ENCODE measurements around the gene MSTN. TPM values are rescaled to one million over a fixed set of nuclear protein-coding genes. Genes with fewer than 3 reads are reported as not detected.
A peak's percentile ranks its signal among the peaks of the same experiment; 100 is the strongest.

Gene MSTN
- total RNA-seq, 1 donor from 2014 or later: 0.45 TPM

DNA sequence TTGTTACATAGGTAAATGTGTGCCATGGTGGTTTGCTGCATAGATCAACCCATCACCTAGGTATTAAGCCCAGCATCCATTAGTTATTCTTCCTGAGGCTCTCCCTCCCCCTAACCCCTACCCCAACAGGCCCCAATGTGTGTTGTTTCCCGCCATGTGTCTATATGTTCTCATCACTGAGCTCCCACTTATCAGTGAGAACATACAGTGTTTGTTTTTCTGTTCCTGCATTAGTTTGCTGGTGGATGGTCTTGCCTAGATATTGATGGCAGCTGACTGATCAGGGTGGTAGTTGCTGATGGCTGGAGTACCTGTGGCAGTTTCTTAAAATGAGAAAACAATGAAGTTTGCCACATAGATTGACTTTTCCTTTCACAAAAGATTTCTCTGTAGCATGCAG lies 34.6 kb upstream of the MSTN start:
- TF ChIP-seq, protein P1, sequence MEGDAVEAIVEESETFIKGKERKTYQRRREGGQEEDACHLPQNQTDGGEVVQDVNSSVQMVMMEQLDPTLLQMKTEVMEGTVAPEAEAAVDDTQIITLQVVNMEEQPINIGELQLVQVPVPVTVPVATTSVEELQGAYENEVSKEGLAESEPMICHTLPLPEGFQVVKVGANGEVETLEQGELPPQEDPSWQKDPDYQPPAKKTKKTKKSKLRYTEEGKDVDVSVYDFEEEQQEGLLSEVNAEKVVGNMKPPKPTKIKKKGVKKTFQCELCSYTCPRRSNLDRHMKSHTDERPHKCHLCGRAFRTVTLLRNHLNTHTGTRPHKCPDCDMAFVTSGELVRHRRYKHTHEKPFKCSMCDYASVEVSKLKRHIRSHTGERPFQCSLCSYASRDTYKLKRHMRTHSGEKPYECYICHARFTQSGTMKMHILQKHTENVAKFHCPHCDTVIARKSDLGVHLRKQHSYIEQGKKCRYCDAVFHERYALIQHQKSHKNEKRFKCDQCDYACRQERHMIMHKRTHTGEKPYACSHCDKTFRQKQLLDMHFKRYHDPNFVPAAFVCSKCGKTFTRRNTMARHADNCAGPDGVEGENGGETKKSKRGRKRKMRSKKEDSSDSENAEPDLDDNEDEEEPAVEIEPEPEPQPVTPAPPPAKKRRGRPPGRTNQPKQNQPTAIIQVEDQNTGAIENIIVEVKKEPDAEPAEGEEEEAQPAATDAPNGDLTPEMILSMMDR (IDR thresholded peaks at IDR 0.05): no peak
- no peak for DNase-seq (ENCODE audit: low spot score)
- Mint-ChIP-seq H3K27me3 (ENCODE audit: low read depth) (no peaks in the 10 kb centered on the region), H3K4me3 (ENCODE audit: unreplicated experiment) (no peak overlapping the region), H3K36me3 (ENCODE audit: low read depth) (peaks cover 9% of the 10 kb centered on the region), H3K4me1 (ENCODE audit: low read depth) (no peaks in the 10 kb centered on the region), H3K9me3 (ENCODE audit: low read depth) (peaks cover 20% of the 10 kb centered on the region), H3K27ac (ENCODE audit: unreplicated experiment) (no peak overlapping the region)

- Mint-ChIP-seq H3K4me3 (ENCODE audit: unreplicated experiment) (no peak overlapping the region), H3K4me1 (ENCODE audit: low read depth) (peaks cover 7% of the 10 kb centered on the region), H3K36me3 (ENCODE audit: low read depth) (peaks cover 4% of the 10 kb centered on the region), H3K9me3 (ENCODE audit: low read depth) (peaks cover 14% of the 10 kb centered on the region), H3K27ac (ENCODE audit: unreplicated experiment) (no peak overlapping the region), H3K27me3 (ENCODE audit: low read depth) (no peaks in the 10 kb centered on the region)
- TF ChIP-seq, protein P1 (IDR thresholded peaks at IDR 0.05): no peak
- no peak for DNase-seq (ENCODE audit: low spot score)
These were observed 31.9 kb upstream of the MSTN start for GRCh38 chr2:190094316-190094871.

- Mint-ChIP-seq H3K27ac (ENCODE audit: unreplicated experiment) (no peak overlapping the region), H3K4me1 (ENCODE audit: low read depth) (peaks cover 7% of the 10 kb centered on the region), H3K27me3 (ENCODE audit: low read depth) (no peaks in the 10 kb centered on the region), H3K9me3 (ENCODE audit: low read depth) (peaks cover 10% of the 10 kb centered on the region), H3K36me3 (ENCODE audit: low read depth) (peaks cover 3% of the 10 kb centered on the region), H3K4me3 (ENCODE audit: unreplicated experiment) (no peak overlapping the region)
- no peak for DNase-seq (ENCODE audit: low spot score)
- TF ChIP-seq, protein P1 (IDR thresholded peaks at IDR 0.05): no peak
These were observed 31.3 kb upstream of the MSTN start for GRCh38 chr2:190093793-190094192.

GRCh38 chr2:190090148-190090547 lies 27.6 kb upstream of the MSTN start:
- no peaks in the 10 kb centered on the region for H3K27me3 Mint-ChIP-seq (ENCODE audit: low read depth)
- H3K36me3 Mint-ChIP-seq (ENCODE audit: low read depth): no peaks in the 10 kb centered on the region
- no peak overlapping the region for H3K4me3 Mint-ChIP-seq (ENCODE audit: unreplicated experiment)
- H3K4me1 Mint-ChIP-seq (ENCODE audit: low read depth): peaks cover 7% of the 10 kb centered on the region
- H3K27ac Mint-ChIP-seq (ENCODE audit: unreplicated experiment): no peak overlapping the region
- DNase-seq (ENCODE audit: low spot score): no peak
- TF ChIP-seq, protein P1 (IDR thresholded peaks at IDR 0.05): no peak
- H3K9me3 Mint-ChIP-seq (ENCODE audit: low read depth): no peaks in the 10 kb centered on the region

DNA sequence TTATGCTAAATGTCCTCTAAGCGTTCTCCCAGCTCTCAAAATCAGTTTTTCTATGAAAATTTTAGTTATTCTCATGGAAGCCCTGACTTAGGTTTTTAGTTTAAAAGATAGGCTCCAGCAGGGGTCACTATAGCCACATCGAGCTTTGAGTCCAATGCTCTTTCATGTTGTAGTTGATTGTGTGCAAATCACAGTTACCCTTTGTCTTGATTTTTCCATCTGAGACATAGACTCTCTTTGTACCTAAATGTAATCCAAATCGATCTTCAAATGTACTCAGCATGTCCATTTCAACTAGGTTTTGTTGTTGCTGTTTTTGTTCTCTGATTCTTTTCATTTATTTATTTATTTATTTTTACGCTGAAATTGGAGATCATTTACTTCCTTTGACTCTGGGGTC lies 26.4 kb upstream of the MSTN start:
- no peak for DNase-seq (ENCODE audit: low spot score)
- Mint-ChIP-seq H3K4me1 (ENCODE audit: low read depth) (peaks cover 7% of the 10 kb centered on the region), H3K4me3 (ENCODE audit: unreplicated experiment) (no peak overlapping the region), H3K9me3 (ENCODE audit: low read depth) (no peaks in the 10 kb centered on the region), H3K36me3 (ENCODE audit: low read depth) (no peaks in the 10 kb centered on the region), H3K27me3 (ENCODE audit: low read depth) (no peaks in the 10 kb centered on the region), H3K27ac (ENCODE audit: unreplicated experiment) (no peak overlapping the region)
- TF ChIP-seq, protein P1 (IDR thresholded peaks at IDR 0.05): peak; percentile 97
